Bronchial epithelial cell (primary cell): ENCODE measurements around the gene SLC6A8. TPM values are rescaled to one million over a fixed set of nuclear protein-coding genes. Genes with fewer than 3 reads are reported as not detected.

Experiments used
- DNase-seq: peaks from one replicate; pipeline ENCODE4 v3.0.0-alpha.2; 2010; ENCODE audit warnings: low read depth
- FAIRE-seq: peaks from 2 replicates; lab custom pipeline; 2011; peaks lifted over from hg19 to GRCh38; lab: Jason Lieb, UNC
- H3K27me3 ChIP-seq: 2 replicates; pipeline ENCODE4 v1.5.1; 2011; ENCODE audit warnings: low read length; ENCODE audit not compliant: control insufficient read depth, insufficient read depth
- H3K36me3 ChIP-seq: 2 replicates; pipeline ENCODE4 v1.5.1; 2011; ENCODE audit warnings: low read length; ENCODE audit not compliant: control insufficient read depth, insufficient read depth
- H3K4me3 ChIP-seq: 2 replicates; pipeline ENCODE4 v1.5.1; 2011; ENCODE audit warnings: mild to moderate bottlenecking, low read depth, low read length, control low read depth
- total RNA-seq: library from RNA; depleted of rRNA; stranded (reverse); fragments of >200 nt; gene quantifications from 2 replicates; pipeline ENCODE4 v1.2.1, GENCODE V29; 2014
- TF ChIP-seq, protein P1 (sequence below): IDR thresholded peaks from 2 replicates; pipeline ENCODE4 v1.5.1; 2011; ENCODE audit warnings: mild to moderate bottlenecking, moderate library complexity, low read length, control low read depth, inconsistent platforms; ENCODE audit not compliant: insufficient read depth, severe bottlenecking

SLC6A8 gene
- total RNA-seq, 1 donor from 2014 or later: 42.4 TPM

DNA sequence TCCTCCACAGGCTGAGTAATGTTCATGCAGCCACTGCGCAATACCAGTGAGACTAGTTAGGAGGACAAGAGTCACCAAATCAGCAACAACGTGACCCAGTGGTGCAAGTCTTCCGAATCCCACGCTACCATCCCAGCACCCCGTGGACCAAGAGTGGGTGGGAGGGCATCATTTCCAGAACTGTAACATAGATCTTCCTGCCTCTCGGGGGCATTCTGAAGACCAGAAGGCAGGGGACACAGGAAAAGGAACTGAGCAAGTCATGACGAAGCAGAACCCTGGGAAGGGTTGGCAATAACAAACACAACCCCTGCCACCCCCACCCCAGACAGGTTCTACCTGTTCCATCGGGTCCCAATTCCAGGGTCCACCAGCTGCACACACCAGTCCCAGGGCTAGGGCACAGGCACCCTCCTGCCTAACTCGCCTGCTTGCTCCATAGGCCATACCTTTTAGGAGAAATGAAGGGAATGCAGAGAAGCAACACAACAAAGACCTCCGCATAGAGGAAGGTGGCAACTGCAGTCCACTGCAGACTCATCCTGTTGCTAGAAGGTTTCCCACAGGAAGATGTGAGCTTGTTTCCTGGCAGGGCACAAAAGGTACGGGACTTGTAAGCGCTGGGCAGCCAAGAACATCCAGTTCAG, 35.1 kb downstream of the SLC6A8 start:
- H3K36me3 ChIP-seq: peaks cover 12% of the 10 kb centered on the region

GRCh38 chrX:153723351-153724251, 35.9 kb downstream of the SLC6A8 start:
- FAIRE-seq: no peak
- TF ChIP-seq, protein P1, sequence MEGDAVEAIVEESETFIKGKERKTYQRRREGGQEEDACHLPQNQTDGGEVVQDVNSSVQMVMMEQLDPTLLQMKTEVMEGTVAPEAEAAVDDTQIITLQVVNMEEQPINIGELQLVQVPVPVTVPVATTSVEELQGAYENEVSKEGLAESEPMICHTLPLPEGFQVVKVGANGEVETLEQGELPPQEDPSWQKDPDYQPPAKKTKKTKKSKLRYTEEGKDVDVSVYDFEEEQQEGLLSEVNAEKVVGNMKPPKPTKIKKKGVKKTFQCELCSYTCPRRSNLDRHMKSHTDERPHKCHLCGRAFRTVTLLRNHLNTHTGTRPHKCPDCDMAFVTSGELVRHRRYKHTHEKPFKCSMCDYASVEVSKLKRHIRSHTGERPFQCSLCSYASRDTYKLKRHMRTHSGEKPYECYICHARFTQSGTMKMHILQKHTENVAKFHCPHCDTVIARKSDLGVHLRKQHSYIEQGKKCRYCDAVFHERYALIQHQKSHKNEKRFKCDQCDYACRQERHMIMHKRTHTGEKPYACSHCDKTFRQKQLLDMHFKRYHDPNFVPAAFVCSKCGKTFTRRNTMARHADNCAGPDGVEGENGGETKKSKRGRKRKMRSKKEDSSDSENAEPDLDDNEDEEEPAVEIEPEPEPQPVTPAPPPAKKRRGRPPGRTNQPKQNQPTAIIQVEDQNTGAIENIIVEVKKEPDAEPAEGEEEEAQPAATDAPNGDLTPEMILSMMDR: peak; percentile 57
- Histone ChIP-seq H3K36me3 (peaks cover 11% of the 10 kb centered on the region), H3K4me3 (peak overlapping the region; percentile 60), H3K27me3 (no peaks in the 10 kb centered on the region)
- peak; percentile 55 for DNase-seq

More for the DNA sequence above, 35.1 kb downstream of the SLC6A8 start:
- TF ChIP-seq, protein P1: no peak
- DNase-seq (peak; percentile 56), FAIRE-seq (peak; percentile 32)
- Histone ChIP-seq H3K27me3 (no peaks in the 10 kb centered on the region), H3K4me3 (peak overlapping the region; percentile 60)

GRCh38 chrX:153724252-153725038, 36.7 kb downstream of the SLC6A8 start, which contains the start of the genes ABCD1 and BCAP31:
Gene ABCD1 (plus strand): TSS chrX:153724856. CDS start chrX:153725267, 411 bp downstream.
Gene BCAP31 (minus strand): TSS chrX:153724387. CDS start chrX:153723244, 1,143 bp downstream.
- Histone ChIP-seq H3K4me3 (peak within 1 kb of the TSS; percentile 60), H3K36me3 (peaks cover 9% of the 10 kb centered on the region), H3K27me3 (no peaks in the 10 kb centered on the region)
- TF ChIP-seq, protein P1: no peak
- DNase-seq (peak; percentile 51), FAIRE-seq (no peak)

DNA sequence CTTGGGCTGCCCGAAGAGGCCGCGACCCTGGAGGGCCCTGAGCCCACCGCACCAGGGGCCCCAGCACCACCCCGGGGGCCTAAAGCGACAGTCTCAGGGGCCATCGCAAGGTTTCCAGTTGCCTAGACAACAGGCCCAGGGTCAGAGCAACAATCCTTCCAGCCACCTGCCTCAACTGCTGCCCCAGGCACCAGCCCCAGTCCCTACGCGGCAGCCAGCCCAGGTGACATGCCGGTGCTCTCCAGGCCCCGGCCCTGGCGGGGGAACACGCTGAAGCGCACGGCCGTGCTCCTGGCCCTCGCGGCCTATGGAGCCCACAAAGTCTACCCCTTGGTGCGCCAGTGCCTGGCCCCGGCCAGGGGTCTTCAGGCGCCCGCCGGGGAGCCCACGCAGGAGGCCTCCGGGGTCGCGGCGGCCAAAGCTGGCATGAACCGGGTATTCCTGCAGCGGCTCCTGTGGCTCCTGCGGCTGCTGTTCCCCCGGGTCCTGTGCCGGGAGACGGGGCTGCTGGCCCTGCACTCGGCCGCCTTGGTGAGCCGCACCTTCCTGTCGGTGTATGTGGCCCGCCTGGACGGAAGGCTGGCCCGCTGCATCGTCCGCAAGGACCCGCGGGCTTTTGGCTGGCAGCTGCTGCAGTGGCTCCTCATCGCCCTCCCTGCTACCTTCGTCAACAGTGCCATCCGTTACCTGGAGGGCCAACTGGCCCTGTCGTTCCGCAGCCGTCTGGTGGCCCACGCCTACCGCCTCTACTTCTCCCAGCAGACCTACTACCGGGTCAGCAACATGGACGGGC, 37.5 kb downstream of the SLC6A8 start:
- FAIRE-seq (no peak), DNase-seq (no peak)
- Histone ChIP-seq H3K27me3 (no peaks in the 10 kb centered on the region), H3K36me3 (peaks cover 5% of the 10 kb centered on the region), H3K4me3 (peak overlapping the region; percentile 36)
- TF ChIP-seq, protein P1: no peak

DNA sequence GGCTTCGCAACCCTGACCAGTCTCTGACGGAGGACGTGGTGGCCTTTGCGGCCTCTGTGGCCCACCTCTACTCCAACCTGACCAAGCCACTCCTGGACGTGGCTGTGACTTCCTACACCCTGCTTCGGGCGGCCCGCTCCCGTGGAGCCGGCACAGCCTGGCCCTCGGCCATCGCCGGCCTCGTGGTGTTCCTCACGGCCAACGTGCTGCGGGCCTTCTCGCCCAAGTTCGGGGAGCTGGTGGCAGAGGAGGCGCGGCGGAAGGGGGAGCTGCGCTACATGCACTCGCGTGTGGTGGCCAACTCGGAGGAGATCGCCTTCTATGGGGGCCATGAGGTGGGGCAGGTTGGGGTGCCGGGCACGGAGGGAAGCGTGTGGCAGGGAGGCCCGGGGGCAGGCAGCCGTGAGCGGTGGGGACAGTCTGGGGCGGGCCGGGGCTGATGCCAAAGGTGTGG, 38.1 kb downstream of the SLC6A8 start:
- Histone ChIP-seq H3K4me3 (no peak overlapping the region), H3K27me3 (no peaks in the 10 kb centered on the region), H3K36me3 (peaks cover under 1% of the 10 kb centered on the region)
- FAIRE-seq (no peak), DNase-seq (no peak)
- TF ChIP-seq, protein P1: no peak
